GM12872 (cell line): Measurements from ENCODE around the gene SNRPA1.

Experiments
- CTCF ChIP-seq: IDR thresholded peaks from 3 replicates; pipeline ENCODE4 v1.5.1; 2011; ENCODE audit warnings: low read depth, mild to moderate bottlenecking, low read length, moderate library complexity; ENCODE audit not compliant: insufficient read depth

The SNRPA1 gene

GRCh38 chr15:101267320-101268104 is 27.5 kb downstream of the SNRPA1 start:
- no peak for TF ChIP-seq CTCF

GRCh38 chr15:101266787-101267186 is 28.3 kb downstream of the SNRPA1 start:
- TF ChIP-seq CTCF, result no peak

- no peak for TF ChIP-seq CTCF
Measured at GRCh38 chr15:101266034-101266433, 29.0 kb downstream of the SNRPA1 start.

- TF ChIP-seq CTCF, result no peak
Measured at GRCh38 chr15:101264911-101265641, 30.0 kb downstream of the SNRPA1 start.

- no peak for TF ChIP-seq CTCF
Measured at GRCh38 chr15:101264011-101264410, 31.0 kb downstream of the SNRPA1 start.

- no peak for TF ChIP-seq CTCF
Measured at GRCh38 chr15:101262551-101262950, 32.5 kb downstream of the SNRPA1 start.

GRCh38 chr15:101258238-101259144 is 36.6 kb downstream of the SNRPA1 start:
- TF ChIP-seq CTCF, result peak; percentile 76
